GM19372 (cell line): ENCODE data around the gene SNUPN.

Source experiments
- ATAC-seq: cut with Tn5 transposase; IDR thresholded peaks from one replicate; pipeline ENCODE4 v1.9.1; 2021; ENCODE audit warnings: mild to moderate bottlenecking, low read depth, moderate library complexity; ENCODE audit not compliant: unreplicated experiment

The SNUPN gene

DNA sequence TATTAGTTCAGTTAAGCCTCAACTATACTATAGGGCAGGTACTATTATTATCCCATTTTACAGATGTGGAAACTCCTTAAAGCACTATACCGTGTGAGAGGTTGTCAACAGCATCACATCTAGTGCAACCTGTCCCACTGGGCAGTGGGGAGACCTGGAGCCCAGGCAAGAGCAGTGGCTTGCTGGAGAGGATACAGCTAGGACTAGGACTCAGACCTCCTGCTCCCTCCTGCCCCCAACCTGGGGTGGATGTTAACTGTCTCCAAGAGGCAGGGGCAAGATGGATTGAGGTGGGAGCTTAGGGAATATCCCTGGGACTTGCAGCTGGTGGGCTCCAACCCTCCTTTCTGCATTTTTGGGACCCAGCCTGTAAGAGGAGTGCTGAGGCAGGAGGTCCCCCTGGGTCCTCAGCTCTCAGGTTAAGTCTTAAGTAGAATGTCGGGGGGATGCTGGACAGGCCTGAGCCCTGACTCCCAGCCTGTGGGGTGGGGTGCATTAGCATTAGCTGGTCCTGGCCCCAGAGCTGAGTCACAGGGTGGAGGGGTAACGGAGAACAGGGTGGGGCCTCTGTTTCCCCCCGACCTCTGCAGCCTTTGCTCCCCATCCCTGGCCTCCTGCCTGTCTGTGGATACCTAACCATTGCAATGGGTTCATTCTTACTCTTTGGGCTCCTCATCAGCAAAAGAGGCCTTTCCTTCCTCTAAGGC lies 28.8 kb upstream of the SNUPN start:
- ATAC-seq: no peak

- ATAC-seq: no peak
These were observed 27.9 kb upstream of the SNUPN start for GRCh38 chr15:75653347-75653913.

DNA sequence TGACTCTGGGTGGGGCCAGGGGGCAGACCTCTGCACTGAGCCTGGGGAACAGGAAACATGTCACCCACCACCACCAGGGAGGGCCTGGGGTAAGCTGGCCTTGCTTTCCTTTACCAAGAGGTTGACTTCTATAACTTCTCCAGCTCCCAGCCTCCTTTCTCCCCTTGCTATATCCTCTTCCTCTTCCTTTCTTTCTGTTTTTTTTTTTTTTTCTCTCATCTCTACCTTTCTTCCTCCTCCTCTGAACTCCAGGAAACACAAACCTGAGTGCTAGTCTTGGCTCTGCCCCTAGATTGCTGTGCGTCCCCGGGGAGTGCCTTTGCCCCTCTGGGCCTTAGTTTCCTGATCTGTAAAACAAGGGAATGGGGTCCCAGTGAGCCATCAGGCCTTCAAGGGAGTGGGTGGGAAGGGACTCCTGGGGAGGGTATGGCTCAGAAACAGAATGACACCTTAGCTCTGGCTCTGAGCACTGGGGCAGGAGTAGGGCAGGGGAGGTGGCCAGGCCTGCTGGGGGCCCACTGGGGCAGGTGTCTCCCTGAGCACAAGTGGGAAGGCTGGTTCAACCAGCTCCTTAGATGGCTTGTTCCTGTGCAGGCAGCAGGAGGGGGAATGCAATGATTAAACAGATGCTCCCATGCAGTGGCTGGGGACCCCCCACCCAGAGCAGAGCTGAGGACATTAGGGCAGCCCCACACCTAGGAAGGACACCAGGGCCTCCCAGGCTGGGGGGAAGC lies 26.5 kb upstream of the SNUPN start:
- ATAC-seq: no peak

GRCh38 chr15:75650908-75651809 lies 25.6 kb upstream of the SNUPN start:
- no peak for ATAC-seq

GRCh38 chr15:75649848-75650247 lies 24.3 kb upstream of the SNUPN start:
- no peak for ATAC-seq

DNA sequence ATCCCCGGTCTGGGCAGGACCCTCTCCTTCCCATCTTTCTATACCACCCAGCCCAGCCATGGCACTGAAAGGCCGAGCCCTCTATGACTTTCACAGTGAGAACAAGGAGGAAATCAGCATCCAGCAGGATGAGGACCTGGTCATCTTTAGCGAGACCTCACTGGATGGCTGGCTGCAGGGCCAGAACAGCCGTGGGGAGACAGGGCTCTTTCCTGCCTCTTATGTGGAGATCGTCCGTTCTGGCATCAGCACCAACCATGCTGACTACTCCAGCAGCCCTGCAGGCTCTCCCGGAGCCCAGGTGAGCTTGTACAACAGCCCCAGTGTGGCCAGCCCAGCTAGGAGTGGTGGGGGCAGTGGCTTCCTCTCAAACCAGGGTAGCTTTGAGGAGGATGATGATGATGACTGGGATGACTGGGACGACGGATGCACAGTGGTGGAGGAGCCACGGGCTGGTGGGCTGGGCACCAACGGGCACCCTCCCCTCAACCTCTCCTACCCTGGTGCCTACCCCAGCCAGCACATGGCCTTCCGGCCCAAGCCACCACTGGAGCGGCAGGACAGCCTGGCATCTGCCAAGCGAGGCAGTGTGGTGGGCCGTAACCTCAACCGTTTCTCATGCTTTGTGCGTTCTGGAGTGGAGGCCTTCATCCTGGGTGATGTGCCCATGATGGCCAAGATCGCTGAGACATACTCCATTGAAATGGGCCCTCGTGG lies 23.7 kb upstream of the SNUPN start:
- ATAC-seq: no peak

GRCh38 chr15:75648156-75649000 lies 22.9 kb upstream of the SNUPN start:
- ATAC-seq: no peak

GRCh38 chr15:75647370-75648155 lies 22.0 kb upstream of the SNUPN start, which contains the start of gene SNX33:
Gene SNX33 (plus strand): TSS chr15:75647912. CDS start chr15:75649103, 1,191 bp downstream.
- no peak for ATAC-seq

DNA sequence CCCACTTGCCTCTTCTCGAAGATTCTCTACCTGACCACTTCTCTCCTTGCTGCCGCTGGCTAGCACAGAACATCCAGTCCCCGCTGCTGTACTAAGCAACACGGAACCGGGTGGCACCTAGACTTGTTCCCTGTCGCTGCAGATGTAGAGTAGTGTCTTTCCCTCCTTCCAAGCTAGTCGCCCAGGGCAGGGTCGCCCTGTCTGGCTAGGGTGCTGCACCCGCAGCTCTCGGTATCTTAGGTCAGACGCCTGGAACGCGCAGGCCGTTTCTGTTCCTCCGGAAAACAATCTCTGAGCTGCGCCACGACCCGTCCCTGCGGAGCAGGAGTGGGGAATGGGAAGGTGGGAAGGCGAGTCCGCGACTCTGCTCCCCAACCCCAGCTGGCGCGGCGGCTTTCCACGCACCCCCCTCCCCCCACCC lies 21.4 kb upstream of the SNUPN start:
- no peak for ATAC-seq

DNA sequence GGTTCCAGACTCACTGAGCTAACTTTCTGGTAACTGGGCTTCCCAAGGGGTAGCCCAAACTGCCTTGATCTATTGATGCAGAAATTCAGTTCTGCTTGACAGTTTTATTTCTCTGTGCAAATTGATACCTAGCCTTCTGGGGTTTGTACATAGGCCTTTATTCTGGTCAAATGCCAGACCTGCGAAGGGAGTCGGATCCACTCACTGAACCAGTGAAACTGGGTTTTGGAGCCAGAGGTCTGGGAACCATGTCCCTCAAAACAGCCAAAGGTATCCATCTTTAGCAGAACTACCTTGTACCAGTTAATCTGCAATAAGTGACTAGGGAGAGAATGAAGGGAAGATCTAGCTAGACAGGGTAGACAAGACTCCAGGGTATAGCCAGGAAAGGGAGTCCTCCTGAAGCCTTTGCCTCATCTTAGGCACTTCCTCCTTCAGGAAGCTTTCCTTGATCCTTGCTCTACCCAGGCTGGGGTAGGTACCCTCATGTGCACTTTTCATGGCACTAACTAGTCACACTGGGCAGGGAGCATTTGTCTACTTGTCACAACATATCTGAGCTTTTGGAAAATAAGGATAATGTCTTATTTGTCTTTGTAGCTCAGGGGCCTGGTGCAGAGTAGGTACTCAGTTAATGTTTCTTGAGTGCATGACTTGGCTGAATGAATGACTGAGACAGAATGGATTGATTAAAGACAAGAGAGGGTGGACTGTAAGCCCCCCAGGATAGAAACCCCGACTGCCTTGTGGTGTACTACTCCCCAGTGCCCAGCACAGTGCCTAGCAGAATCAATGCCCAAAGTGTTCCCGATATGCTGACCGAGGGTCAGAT lies 20.8 kb upstream of the SNUPN start:
- no peak for ATAC-seq

DNA sequence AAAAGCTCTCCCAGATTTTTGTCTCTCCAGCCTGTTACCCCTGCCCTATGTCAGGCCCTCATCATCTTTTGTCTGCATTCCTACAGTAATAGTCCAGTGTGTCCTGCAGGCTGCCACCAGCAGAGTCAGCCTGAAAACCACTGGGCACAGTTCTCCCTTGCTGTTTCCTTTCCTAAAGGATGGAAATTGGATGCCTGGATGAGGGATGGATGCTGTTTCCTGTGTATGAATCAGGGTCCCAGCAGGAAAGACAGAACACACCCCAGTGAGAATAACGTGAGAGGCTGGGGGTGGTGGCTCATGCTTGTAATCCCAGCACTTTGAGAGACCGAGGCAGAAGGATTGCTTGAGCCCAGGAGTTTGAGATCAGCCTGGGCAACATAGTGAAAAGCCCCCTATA lies 18.9 kb upstream of the SNUPN start:
- no peak for ATAC-seq

DNA sequence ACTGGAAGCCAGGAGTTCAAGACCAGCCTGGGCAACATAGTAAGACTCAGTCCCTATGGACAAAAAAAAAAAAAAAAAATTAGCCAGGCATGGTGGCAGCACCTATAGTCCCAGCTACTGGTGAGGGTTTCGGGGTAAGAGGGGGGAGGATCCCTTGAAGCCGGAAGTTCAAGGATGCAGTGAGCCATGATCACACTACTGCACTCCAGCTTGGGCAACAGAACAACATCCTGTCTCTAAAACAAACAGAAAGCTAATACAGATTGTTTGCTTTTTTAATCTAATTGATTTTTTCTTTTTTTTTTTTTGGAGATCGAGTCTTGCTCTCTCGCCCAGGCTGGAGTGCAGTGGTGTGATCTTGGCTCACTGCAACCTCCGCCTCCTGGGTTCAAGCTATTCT lies 16.1 kb upstream of the SNUPN start:
- no peak for ATAC-seq

GRCh38 chr15:75641179-75641503 lies 15.6 kb upstream of the SNUPN start:
- no peak for ATAC-seq

GRCh38 chr15:75640483-75641178 lies 15.1 kb upstream of the SNUPN start:
- peak; percentile 13 for ATAC-seq

GRCh38 chr15:75639709-75640482 lies 14.4 kb upstream of the SNUPN start, which contains the start of gene IMP3:
Gene IMP3 (minus strand): TSS chr15:75640224. CDS start chr15:75640168, 56 bp downstream.
- peak; percentile 94 for ATAC-seq

DNA sequence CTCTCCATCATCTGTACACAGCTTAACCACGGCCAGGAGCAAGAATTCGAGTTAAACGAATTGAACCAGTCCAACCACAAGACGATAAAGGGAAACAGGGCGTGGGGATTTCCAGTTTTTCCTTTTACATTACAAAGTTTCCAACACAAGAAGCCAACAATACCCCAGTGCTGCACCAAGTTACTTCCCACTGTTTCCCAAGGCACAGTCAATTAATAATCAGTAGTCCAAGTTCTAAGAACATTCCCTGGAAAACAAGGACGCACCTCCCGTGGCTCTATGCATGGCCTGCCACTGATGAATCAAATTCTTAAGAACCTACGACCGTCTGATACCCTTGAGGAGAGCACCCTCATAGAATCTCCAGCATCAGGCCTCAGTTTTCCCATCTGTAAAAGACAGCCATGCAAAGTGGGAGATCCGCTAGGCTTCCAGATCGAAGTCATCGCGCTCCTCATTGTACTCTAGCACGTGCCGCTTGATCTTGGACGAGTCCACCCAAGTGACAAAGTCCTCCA lies 13.7 kb upstream of the SNUPN start:
- no peak for ATAC-seq
